ENCODE data around the gene SOX12.
"Not testable (repeated sequence)": the region's sequence is repeated elsewhere in the genome, so short reads cannot be mapped to it uniquely, and the experiment has no call there.

Gene SOX12

GRCh38 chr20:329851-330232, 4.5 kb downstream of the SOX12 start:
- DNase-seq: no peak

GRCh38 chr20:330233-331149, 5.1 kb downstream of the SOX12 start:
- peak; percentile 72 for DNase-seq

- no peak for DNase-seq
These were observed 9.2 kb downstream of the SOX12 start for GRCh38 chr20:334578-334977.

- not testable (repeated sequence) for DNase-seq
These were observed 10.7 kb downstream of the SOX12 start for GRCh38 chr20:336040-336439.

GRCh38 chr20:341682-342081, 16.3 kb downstream of the SOX12 start:
- DNase-seq: peak; percentile 15

- no peak for DNase-seq
These were observed 17.8 kb downstream of the SOX12 start for GRCh38 chr20:343107-343506.

- no peak for DNase-seq
These were observed 20.8 kb downstream of the SOX12 start for GRCh38 chr20:346033-346639.

GRCh38 chr20:346640-347316, 21.4 kb downstream of the SOX12 start, which contains the start of gene NRSN2:
TSS of gene NRSN2 (plus strand) at chr20:347111. CDS start at chr20:349644, 2,533 bp downstream.
- no peak for DNase-seq

- no peak for DNase-seq
These were observed 21.9 kb downstream of the SOX12 start for GRCh38 chr20:347317-347639.

- peak; percentile 51 for DNase-seq
These were observed 22.5 kb downstream of the SOX12 start for GRCh38 chr20:347640-348484.

GRCh38 chr20:348972-349841, 23.9 kb downstream of the SOX12 start:
- no peak for DNase-seq

- no peak for DNase-seq
These were observed 27.8 kb downstream of the SOX12 start for GRCh38 chr20:353166-353565.

GRCh38 chr20:354298-354977, 29.1 kb downstream of the SOX12 start:
- peak; percentile 81 for DNase-seq

- not testable (repeated sequence) for DNase-seq
These were observed 30.8 kb downstream of the SOX12 start for GRCh38 chr20:356154-356553.

GRCh38 chr20:356745-357144, 31.4 kb downstream of the SOX12 start:
- DNase-seq: no peak

GRCh38 chr20:358891-359555, 33.7 kb downstream of the SOX12 start:
- no peak for DNase-seq

- DNase-seq: no peak
These were observed 36.2 kb downstream of the SOX12 start for GRCh38 chr20:361561-361960.

- DNase-seq: no peak
These were observed 37.2 kb downstream of the SOX12 start for GRCh38 chr20:362271-363254.

- DNase-seq: no peak
These were observed 38.1 kb downstream of the SOX12 start for GRCh38 chr20:363319-364078.

Data from CD4-positive, alpha-beta T cell treated with Interleukin-4 for 4 hours (primary cell).